Astrocyte (in vitro differentiated cells and primary cell): ENCODE measurements around the gene POU2F2.

Experiments
- EZH2 ChIP-seq: IDR thresholded peaks from 2 replicates; pipeline ENCODE4 v1.6.1; 2012; ENCODE audit warnings: mild to moderate bottlenecking, low read length, inconsistent platforms; ENCODE audit not compliant: insufficient read depth
- TF ChIP-seq, protein P1 (sequence below): IDR thresholded peaks from 2 replicates; pipeline ENCODE4 v1.5.1; 2011; ENCODE audit warnings: low read depth, mild to moderate bottlenecking, inconsistent platforms, low read length, moderate library complexity; ENCODE audit not compliant: insufficient read depth

DNA sequence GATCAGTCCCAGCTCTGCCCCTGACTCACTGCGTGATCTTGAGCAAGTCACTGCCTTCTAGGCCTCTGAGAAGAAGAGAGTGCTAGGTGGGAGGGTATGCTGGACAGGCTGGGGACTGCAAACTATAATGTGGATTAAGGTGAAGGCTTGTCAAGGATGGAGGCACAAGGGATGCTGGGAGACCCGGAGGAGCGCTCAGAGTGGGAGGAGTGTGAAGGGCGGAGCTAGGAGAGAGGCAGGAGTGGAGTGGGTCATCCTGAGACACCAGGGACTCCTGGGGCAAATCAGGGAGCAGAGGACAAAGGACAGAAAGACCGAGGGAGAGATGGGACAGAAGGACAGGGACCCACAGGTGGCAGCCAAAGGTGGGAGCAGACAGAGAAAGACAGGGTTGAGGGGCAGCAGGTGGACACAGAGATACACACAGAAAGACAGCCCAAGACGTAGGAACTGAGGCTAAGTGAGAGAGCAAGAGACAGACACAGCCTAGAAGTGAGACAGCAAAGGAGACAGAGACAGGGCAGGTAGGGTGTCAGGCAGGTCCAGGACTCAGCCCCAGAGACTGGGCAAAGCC, 64.8 kb downstream of the POU2F2 start:
- no peak for TF ChIP-seq EZH2
- TF ChIP-seq, protein P1, sequence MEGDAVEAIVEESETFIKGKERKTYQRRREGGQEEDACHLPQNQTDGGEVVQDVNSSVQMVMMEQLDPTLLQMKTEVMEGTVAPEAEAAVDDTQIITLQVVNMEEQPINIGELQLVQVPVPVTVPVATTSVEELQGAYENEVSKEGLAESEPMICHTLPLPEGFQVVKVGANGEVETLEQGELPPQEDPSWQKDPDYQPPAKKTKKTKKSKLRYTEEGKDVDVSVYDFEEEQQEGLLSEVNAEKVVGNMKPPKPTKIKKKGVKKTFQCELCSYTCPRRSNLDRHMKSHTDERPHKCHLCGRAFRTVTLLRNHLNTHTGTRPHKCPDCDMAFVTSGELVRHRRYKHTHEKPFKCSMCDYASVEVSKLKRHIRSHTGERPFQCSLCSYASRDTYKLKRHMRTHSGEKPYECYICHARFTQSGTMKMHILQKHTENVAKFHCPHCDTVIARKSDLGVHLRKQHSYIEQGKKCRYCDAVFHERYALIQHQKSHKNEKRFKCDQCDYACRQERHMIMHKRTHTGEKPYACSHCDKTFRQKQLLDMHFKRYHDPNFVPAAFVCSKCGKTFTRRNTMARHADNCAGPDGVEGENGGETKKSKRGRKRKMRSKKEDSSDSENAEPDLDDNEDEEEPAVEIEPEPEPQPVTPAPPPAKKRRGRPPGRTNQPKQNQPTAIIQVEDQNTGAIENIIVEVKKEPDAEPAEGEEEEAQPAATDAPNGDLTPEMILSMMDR: no peak
